Measurements from ENCODE around the gene CEACAM3. TPM values are rescaled to one million over a fixed set of nuclear protein-coding genes. Genes with fewer than 3 reads are reported as not detected.

Gene CEACAM3
- total and polyA plus RNA-seq, 4 donors, result 0.37 to 0.70 (median 0.59) TPM; not detected in 1

- H3K27ac ChIP-seq (ENCODE audit: low read depth in 1 of 2, low read length in 2 of 2), result no peak overlapping the region
- no peak for DNase-seq (ENCODE audit: low spot score)
- H3K9ac ChIP-seq (ENCODE audit: low read depth in 1 of 2, low read length in 2 of 2), result no peak overlapping the region
- H3K36me3 ChIP-seq (ENCODE audit: control insufficient read depth in 4 of 4, insufficient read depth in 3 of 4, low read depth in 1 of 4, low read length in 3 of 4), result no peaks in the 10 kb centered on the region
- no peak overlapping the region for H3K4me3 ChIP-seq (ENCODE audit: low read depth in 1 of 3, low read length in 3 of 3)
- H3K9me3 ChIP-seq (ENCODE audit: control insufficient read depth in 4 of 4, low read length in 3 of 4), result no peaks in the 10 kb centered on the region
- 90% methylated on average over 2 of the region's 2 CpGs for WGBS
- TF ChIP-seq RXRA (IDR thresholded peaks at IDR 0.05) (no peak), SP1 (IDR thresholded peaks at IDR 0.05) (no peak), ATF3 (IDR thresholded peaks at IDR 0.05) (no peak)
- H3K27me3 ChIP-seq (ENCODE audit: control insufficient read depth in 4 of 4, insufficient read depth in 4 of 4, low read length in 3 of 4), result peaks cover 0 to 2% (median under 1%) of the 10 kb centered on the region in 4 donors
- H3K4me1 ChIP-seq (ENCODE audit: control insufficient read depth in 4 of 4, insufficient read depth in 4 of 4, low read length in 3 of 4), result no peaks in the 10 kb centered on the region
Observed at GRCh38 chr19:41849067-41849466, 52.7 kb downstream of the CEACAM3 start.

- no peak for TF ChIP-seq GABPA (IDR thresholded peaks at IDR 0.05 in 1 of 2, conservative IDR thresholded peaks at IDR 0.05 in 1 of 2)
- TF ChIP-seq REST (IDR thresholded peaks at IDR 0.05), result no peak
- TF ChIP-seq SP1 (IDR thresholded peaks at IDR 0.05), result no peak
- no peak for TF ChIP-seq EGR1 (IDR thresholded peaks at IDR 0.05; ENCODE audit: low read depth in 2 of 2)
- no peak for TF ChIP-seq NR2F2 (IDR thresholded peaks at IDR 0.05)
- no peak for TF ChIP-seq MAX (IDR thresholded peaks at IDR 0.05)
- TF ChIP-seq ZBTB33 (IDR thresholded peaks at IDR 0.05), result no peak
- no peak for TF ChIP-seq FOXA1 (IDR thresholded peaks at IDR 0.05)
- no peak for TF ChIP-seq RXRA (IDR thresholded peaks at IDR 0.05)
- no peak for TF ChIP-seq HNF4G (IDR thresholded peaks at IDR 0.05)
- no peak for TF ChIP-seq RAD21 (IDR thresholded peaks at IDR 0.05)
- no peak for TF ChIP-seq ATF3 (IDR thresholded peaks at IDR 0.05)
- no peak for DNase-seq (ENCODE audit: low spot score)
- Histone ChIP-seq H3K9ac (ENCODE audit: low read depth in 1 of 2, low read length in 2 of 2) (no peak overlapping the region), H3K27me3 (ENCODE audit: control insufficient read depth in 4 of 4, insufficient read depth in 4 of 4, low read length in 3 of 4) (peaks cover 0 to 2% (median 0%) of the 10 kb centered on the region in 4 donors), H3K27ac (ENCODE audit: low read depth in 1 of 2, low read length in 2 of 2) (no peak overlapping the region), H3K36me3 (ENCODE audit: control insufficient read depth in 4 of 4, insufficient read depth in 3 of 4, low read depth in 1 of 4, low read length in 3 of 4) (no peaks in the 10 kb centered on the region), H3K9me3 (ENCODE audit: control insufficient read depth in 4 of 4, low read length in 3 of 4) (no peaks in the 10 kb centered on the region), H3K4me1 (ENCODE audit: control insufficient read depth in 4 of 4, insufficient read depth in 4 of 4, low read length in 3 of 4) (no peaks in the 10 kb centered on the region), H3K4me3 (ENCODE audit: low read depth in 1 of 3, low read length in 3 of 3) (no peak overlapping the region)
- WGBS, result 66% methylated on average over 5 of the region's 5 CpGs
Observed at GRCh38 chr19:41850381-41850780, 54.0 kb downstream of the CEACAM3 start.

All from liver (tissue), 9 donors.